GM19023 (cell line): Measurements from ENCODE around the gene CCDC141.

Experiments used
- ATAC-seq: cut with Tn5 transposase; IDR thresholded peaks from one replicate; pipeline ENCODE4 v1.9.1; 2021; ENCODE audit warnings: mild to moderate bottlenecking, moderate library complexity; ENCODE audit not compliant: unreplicated experiment

Gene CCDC141

DNA sequence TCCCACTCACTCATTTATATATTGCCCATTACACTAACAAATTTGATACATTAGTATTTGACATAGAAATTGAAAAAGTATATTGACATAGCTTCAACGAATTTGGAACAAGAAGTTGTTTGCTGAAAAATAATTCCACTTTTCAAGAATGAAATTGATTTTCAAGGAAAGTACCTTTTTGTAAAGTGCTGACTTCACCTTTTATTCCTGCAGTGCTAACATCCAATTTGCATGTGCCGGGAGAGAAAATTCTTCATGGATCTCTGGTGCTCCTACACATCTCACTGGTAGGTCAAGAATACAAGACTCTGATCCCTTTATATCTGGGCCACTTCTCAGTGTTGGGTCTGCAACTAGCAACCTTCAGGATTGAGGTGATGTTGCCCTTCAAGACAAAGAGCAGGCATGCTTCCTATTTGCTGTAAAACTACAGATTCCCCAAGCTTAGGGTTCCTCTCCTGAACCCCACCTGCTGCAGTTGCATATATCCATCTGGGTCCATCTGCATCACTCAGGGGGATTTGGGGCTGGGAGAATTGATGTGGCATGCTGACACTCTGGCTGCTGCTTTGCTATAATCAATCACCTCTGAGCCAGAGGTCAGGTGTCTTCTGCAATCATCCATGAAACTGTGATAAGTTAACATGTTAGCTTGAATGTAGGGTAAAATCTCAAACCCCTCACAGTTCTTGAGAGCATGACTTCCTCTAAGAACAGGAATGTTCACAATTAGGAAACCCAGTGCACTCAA, 134.3 kb downstream of the CCDC141 start:
- no peak for ATAC-seq

GRCh38 chr2:178914259-178914849, 135.6 kb downstream of the CCDC141 start:
- ATAC-seq = no peak

GRCh38 chr2:178913049-178913441, 136.9 kb downstream of the CCDC141 start:
- no peak for ATAC-seq

GRCh38 chr2:178912416-178913048, 137.4 kb downstream of the CCDC141 start:
- no peak for ATAC-seq

- no peak for ATAC-seq
These were observed 138.9 kb downstream of the CCDC141 start for GRCh38 chr2:178911039-178911438.

- ATAC-seq = no peak
These were observed 139.9 kb downstream of the CCDC141 start for GRCh38 chr2:178910005-178910404.

DNA sequence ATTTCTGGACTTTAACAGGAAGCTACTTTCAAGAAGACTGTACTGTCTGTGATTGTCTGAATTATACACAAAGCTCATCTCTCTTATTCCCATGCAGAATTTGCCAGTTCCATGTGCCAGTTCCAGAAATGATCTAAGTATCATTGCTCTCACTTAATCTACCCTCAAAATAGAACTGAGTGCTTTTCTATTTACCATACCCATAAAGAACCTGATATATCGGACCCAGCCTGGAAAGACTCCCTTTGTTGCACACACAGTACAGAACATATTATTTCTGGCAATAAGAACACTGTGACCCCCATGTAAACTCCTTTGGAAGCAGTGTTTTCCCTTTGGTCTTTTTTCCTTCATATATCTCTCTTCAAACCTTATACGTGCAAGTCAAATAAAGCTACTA, 140.4 kb downstream of the CCDC141 start:
- ATAC-seq = no peak

- no peak for ATAC-seq
These were observed 141.1 kb downstream of the CCDC141 start for GRCh38 chr2:178908810-178909209.

DNA sequence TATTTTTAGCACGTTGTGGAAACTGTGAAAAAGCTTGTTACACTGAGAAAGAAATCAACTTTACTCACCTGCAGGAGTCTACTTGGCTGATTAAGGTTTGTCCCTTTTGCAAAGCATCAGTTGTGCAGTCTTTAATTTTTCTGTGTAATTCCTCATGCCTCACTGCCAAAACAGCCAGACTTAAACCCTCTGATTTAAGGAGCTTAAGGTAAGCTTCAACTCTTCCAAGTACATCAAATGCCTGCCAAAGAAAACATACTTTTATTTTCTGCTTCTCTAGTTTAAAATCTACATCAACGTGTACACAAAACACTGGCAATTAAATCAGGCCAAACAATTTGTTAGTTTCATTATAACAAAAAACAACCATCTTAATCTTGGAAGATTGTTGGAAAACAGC, 144.7 kb downstream of the CCDC141 start:
- no peak for ATAC-seq

DNA sequence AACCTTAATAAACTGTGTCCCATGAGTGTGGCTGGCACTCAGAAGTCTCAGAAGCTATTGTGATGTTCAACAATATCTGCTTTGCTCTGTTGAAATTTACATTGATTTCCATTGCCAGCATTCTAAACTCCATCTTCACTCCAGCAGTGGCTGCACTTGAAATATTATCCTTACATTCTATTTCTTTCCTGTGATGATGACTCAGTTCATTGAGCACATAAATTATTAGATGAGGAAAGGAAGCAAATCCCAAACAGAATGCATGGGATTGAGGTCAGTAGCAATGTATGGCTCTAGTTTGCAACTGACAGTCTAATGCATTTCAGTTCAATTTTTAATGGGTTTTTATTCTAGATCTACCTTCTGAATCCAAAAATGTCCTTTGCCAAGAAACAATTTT, 150.3 kb downstream of the CCDC141 start:
- no peak for ATAC-seq

GRCh38 chr2:178895872-178896271, 154.1 kb downstream of the CCDC141 start:
- ATAC-seq = no peak

DNA sequence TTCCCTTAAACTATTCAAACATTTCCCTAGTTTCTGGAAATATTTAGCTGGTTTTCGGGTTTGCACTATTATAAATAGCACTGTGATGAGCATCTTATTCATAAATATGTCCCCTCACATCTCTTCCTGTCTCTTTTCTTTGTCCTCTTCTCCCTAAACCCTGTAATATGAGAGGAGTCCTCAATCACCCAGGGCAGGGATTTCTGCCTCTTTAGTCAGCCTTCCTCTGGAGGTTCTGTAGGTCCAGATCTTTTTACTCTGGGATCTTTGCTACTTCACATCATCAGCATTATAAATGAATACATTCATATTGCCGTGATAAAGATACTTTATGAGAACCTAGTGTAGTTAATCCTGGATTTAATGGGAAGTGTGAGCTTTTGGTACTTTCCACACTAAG, 154.8 kb downstream of the CCDC141 start:
- ATAC-seq = no peak

DNA sequence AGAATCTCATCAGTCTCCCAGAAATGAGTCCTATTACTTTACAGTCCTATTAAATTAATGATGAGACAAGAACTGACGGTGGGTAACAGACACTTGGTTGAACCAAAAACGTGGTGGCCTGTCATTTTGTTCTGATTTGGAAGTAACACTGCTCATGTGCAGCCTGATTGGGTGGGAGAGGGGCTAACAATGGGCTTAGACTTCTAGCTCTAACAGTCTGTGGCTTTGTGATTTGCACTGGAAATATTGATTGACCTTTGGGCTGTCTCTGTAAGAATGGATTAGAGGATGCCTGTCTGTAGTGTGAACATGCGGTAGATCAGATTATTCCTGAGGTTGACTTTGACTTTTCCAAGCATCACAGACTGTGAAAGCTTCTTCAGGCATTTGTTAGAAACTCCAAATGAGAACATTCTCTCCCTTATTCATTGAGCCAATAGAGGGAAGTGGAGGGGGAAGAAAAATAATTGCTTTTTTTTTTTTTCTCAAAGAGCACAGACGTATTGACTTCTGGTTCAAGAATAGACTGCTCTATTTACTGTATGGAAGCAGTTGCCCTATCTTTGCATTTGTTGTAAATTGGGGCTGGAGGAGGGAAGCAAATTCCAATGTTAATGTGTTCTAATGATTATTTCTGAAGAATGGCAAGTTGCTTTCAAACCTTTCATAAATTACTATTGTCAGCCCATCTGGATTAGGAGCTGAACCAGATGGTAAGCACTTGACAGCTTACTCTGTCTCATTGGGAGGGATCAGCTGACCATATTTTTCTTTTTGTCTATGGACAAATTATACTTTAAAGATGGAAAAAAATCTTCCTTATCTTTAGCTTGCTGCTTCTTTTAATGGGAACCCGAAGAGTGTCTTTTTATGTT, 156.9 kb downstream of the CCDC141 start:
- no peak for ATAC-seq

GRCh38 chr2:178891959-178892485, 157.9 kb downstream of the CCDC141 start:
- no peak for ATAC-seq

- ATAC-seq = peak; percentile 83
These were observed 158.5 kb downstream of the CCDC141 start for GRCh38 chr2:178891265-178891958.

DNA sequence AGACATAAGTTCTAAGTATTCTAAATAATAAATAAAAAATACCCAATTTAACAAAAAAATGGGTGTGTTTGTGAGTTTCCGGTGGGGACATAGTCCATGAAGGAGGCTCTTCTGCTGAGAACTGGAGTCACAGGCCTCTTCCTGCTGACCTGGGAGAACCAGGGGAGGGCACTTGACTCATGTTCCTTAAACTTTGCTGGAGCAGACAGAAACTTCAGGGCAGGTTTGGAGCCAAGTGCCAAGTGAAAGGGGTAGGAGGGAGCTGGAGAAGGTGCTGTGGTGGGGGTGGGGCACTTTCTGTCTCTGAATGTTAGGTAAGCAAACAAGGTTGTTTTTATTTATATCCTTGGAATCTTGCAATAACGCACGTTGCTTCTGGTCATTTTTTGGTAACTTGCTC, 163.9 kb downstream of the CCDC141 start:
- ATAC-seq = no peak

DNA sequence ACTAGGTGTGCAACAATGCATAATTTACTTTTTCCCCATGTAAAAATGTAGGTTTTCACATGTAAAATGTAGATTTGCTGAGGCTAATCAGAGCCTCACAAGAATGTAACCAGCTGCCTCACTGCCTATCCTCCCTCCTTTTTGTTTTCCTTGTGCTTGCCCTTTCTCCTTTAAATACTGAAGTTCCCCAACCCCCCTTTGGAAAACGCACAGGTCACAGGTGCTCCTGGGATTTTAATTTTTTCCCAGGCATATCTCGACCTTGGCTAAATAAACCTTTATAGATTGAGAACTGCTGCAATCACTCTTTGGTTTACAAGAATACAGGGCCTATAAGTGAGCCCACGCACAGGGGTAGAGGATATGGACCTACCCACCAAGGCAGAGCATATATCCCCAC, 165.5 kb downstream of the CCDC141 start:
- no peak for ATAC-seq

GRCh38 chr2:178882666-178883440, 167.1 kb downstream of the CCDC141 start:
- ATAC-seq = no peak

DNA sequence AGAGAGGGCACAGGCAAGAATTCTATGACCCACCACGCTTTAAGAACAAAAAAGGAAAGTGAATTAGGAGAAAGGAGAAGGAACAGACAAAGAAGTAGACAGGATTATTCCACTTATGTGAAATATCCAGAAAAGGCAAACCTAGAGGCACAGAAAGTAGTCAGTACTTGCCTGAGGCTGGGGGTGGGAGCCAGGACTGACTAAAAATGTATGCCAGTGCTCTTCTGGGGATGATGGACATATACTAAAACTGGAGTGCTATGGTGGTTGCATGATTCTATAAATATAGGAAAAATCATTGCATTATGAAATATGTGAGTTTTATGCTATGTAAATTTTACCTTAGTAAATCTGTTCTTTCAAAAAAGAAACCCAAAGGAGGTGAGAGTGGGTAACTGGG, 168.9 kb downstream of the CCDC141 start:
- no peak for ATAC-seq

DNA sequence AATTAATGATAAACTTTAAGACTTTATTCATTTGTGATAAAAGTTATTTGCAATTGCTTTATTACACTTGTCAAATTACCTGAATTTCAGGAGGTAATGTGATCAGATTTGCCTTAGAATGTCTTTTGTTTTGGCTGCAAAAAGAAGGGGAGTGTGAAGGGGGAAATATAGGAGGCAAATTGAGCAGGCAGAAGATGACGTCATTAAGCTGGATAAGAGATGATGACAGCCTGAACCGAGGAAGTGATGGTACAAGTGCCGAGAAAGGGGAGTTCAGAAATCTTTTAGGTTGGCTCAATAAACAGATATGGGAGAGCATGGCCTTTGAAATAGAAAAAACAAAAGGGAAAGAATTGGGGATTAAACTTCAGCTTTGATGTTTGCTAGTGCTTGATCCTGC, 169.7 kb downstream of the CCDC141 start:
- ATAC-seq = no peak
